HepG2 (cell line): Measurements from ENCODE around the gene SIK2. TPM values are rescaled to one million over a fixed set of nuclear protein-coding genes. Genes with fewer than 3 reads are reported as not detected.

ENCODE experiments used
- ARNT ChIP-seq: fragments of 450-650 bp; IDR thresholded peaks from 2 replicates; pipeline ENCODE4 v1.6.1; 2017
- ATF4 ChIP-seq, 2 experiments: fragments of 450-650 bp in 1 of 2; sonication (generic) in 1 of 2; formaldehyde crosslinking; IDR thresholded peaks; 2 replicates each; pipeline versions ENCODE4 v1.5.0 to v1.8.0; 2020 to 2022; ENCODE audit warnings: mild to moderate bottlenecking in 1 of 2, missing genetic modification reagents in 1 of 2
- BHLHE40 ChIP-seq: IDR thresholded peaks from 2 replicates; pipeline ENCODE4 v1.6.1; 2011; ENCODE audit warnings: low read length, improper control_type of control experiment
- ELF1 ChIP-seq: sonication (generic); formaldehyde crosslinking; IDR thresholded peaks from 2 replicates; pipeline ENCODE4 v1.4.0; 2020; ENCODE audit warnings: missing genetic modification reagents
- FIP1L1 ChIP-seq: fragments of 200-400 bp; formaldehyde crosslinking; IDR thresholded peaks from 2 replicates; pipeline ENCODE4 v1.6.1; 2018; ENCODE audit warnings: low read depth, mild to moderate bottlenecking, low read length, moderate library complexity, borderline replicate concordance; ENCODE audit not compliant: insufficient read depth
- HOXA5 ChIP-seq: sonication (generic); formaldehyde crosslinking; IDR thresholded peaks from 2 replicates; pipeline ENCODE4 v1.4.0; 2020; ENCODE audit warnings: missing genetic modification reagents
- KDM5B ChIP-seq: sonication (generic); formaldehyde crosslinking; IDR thresholded peaks from 2 replicates; pipeline ENCODE4 v1.4.0; 2020; ENCODE audit warnings: missing genetic modification reagents, mild to moderate bottlenecking, borderline replicate concordance
- MAF1 ChIP-seq: sonication (generic); formaldehyde crosslinking; IDR thresholded peaks from 2 replicates; pipeline ENCODE4 v1.5.0; 2020; ENCODE audit warnings: missing genetic modification reagents, borderline replicate concordance
- MEIS1 ChIP-seq: sonication (generic); formaldehyde crosslinking; IDR thresholded peaks from 2 replicates; pipeline ENCODE4 v1.9.0; 2021; ENCODE audit warnings: mild to moderate bottlenecking, missing genetic modification reagents, moderate library complexity, borderline replicate concordance
- MXD4 ChIP-seq: IDR thresholded peaks from 2 replicates; pipeline ENCODE4 v1.6.1; 2016; ENCODE audit warnings: mild to moderate bottlenecking, missing biosample characterization, missing genetic modification reagents
- NFYB ChIP-seq: sonication (generic); formaldehyde crosslinking; IDR thresholded peaks from 2 replicates; pipeline ENCODE4 v1.4.0; 2020; ENCODE audit warnings: missing genetic modification reagents
- NFYC ChIP-seq: IDR thresholded peaks from 2 replicates; pipeline ENCODE4 v1.6.1; 2016; ENCODE audit warnings: missing genetic modification reagents, missing compliant biosample characterization
- NR2F6 ChIP-seq, 2 experiments: IDR thresholded peaks; 2 replicates each; pipeline ENCODE4 v1.6.1; 2016; ENCODE audit warnings: antibody characterized with exemption in 1 of 2, mild to moderate bottlenecking in 1 of 2
- ONECUT2 ChIP-seq: sonication (generic); formaldehyde crosslinking; IDR thresholded peaks from 2 replicates; pipeline ENCODE4 v1.4.0; 2020; ENCODE audit warnings: missing genetic modification reagents
- RAD51 ChIP-seq: fragments of 450-650 bp; IDR thresholded peaks from 2 replicates; pipeline ENCODE4 v1.6.1; 2016; ENCODE audit warnings: borderline replicate concordance
- RBM39 ChIP-seq: fragments of 200-400 bp; formaldehyde crosslinking; IDR thresholded peaks from one replicate; pipeline ENCODE4 v1.6.1; 2018; ENCODE audit warnings: antibody characterized with exemption, mild to moderate bottlenecking, low read depth, low read length; ENCODE audit not compliant: poor library complexity, severe bottlenecking
- SRSF4 ChIP-seq: fragments of 200-400 bp; formaldehyde crosslinking; IDR thresholded peaks from one replicate; pipeline ENCODE4 v1.6.1; 2018; ENCODE audit warnings: mild to moderate bottlenecking, low read depth, low read length, moderate library complexity; ENCODE audit not compliant: poor library complexity, severe bottlenecking
- STAG1 ChIP-seq: sonication (generic); formaldehyde crosslinking; IDR thresholded peaks from 2 replicates; pipeline ENCODE4 v1.4.0; 2020; ENCODE audit warnings: missing genetic modification reagents
- SYNCRIP ChIP-seq: fragments of 200-400 bp; formaldehyde crosslinking; IDR thresholded peaks from 2 replicates; pipeline ENCODE4 v1.6.1; 2018; ENCODE audit warnings: mild to moderate bottlenecking, low read depth, low read length; ENCODE audit not compliant: insufficient read depth
- TEAD3 ChIP-seq: optimal IDR thresholded peaks from 2 replicates; pipeline ENCODE3; 2016; ENCODE audit warnings: borderline replicate concordance
- TEF ChIP-seq: sonication (generic); formaldehyde crosslinking; IDR thresholded peaks from 2 replicates; pipeline ENCODE4 v1.5.0; 2020; ENCODE audit warnings: missing genetic modification reagents
- U2AF2 ChIP-seq: fragments of 200-400 bp; formaldehyde crosslinking; IDR thresholded peaks from 2 replicates; pipeline ENCODE4 v1.6.1; 2017; ENCODE audit warnings: low read depth, mild to moderate bottlenecking, low read length
- ZNF207 ChIP-seq: fragments of 450-650 bp; IDR thresholded peaks from 2 replicates; pipeline ENCODE4 v1.6.1; 2016; ENCODE audit warnings: antibody characterized with exemption, borderline replicate concordance
- ZNF333 ChIP-seq: sonication (generic); formaldehyde crosslinking; IDR thresholded peaks from 2 replicates; pipeline ENCODE4 v1.4.0; 2020; ENCODE audit warnings: mild to moderate bottlenecking, missing genetic modification reagents, borderline replicate concordance
- ZNF337 ChIP-seq: sonication (generic); formaldehyde crosslinking; IDR thresholded peaks from 2 replicates; pipeline ENCODE4 v1.5.1; 2020; ENCODE audit warnings: missing genetic modification reagents, low read depth, mild to moderate bottlenecking, borderline replicate concordance
- ZNF430 ChIP-seq: sonication (generic); formaldehyde crosslinking; IDR thresholded peaks from 2 replicates; pipeline ENCODE4 v1.9.0; 2021; ENCODE audit warnings: mild to moderate bottlenecking, missing genetic modification reagents
- ZNF451 ChIP-seq: sonication (generic); formaldehyde crosslinking; IDR thresholded peaks from 2 replicates; pipeline ENCODE4 v1.5.0; 2020; ENCODE audit warnings: mild to moderate bottlenecking, missing genetic modification reagents
- ZNF709 ChIP-seq: sonication (generic); formaldehyde crosslinking; IDR thresholded peaks from 2 replicates; pipeline ENCODE4 v1.5.0; 2020; ENCODE audit warnings: mild to moderate bottlenecking, missing genetic modification reagents
- ZNF724P ChIP-seq: sonication (generic); formaldehyde crosslinking; IDR thresholded peaks from 2 replicates; pipeline ENCODE4 v1.8.0; 2022; ENCODE audit warnings: missing genetic modification reagents, borderline replicate concordance
- ZNF83 ChIP-seq: sonication (generic); formaldehyde crosslinking; IDR thresholded peaks from 2 replicates; pipeline ENCODE4 v1.4.0; 2020; ENCODE audit warnings: missing genetic modification reagents, mild to moderate bottlenecking, borderline replicate concordance
- polyA plus RNA-seq, 8 experiments: library from polyadenylated mRNA; depleted of rRNA in 3 of 8; stranded (reverse) in 7 of 8; unstranded in 1 of 8; fragments of >200 nt; fragmentation: Illumina TruSeq in 4 of 8; extraction: Trizol in 4 of 8; gene quantifications; 2 replicates each; pipeline versions ENCODE4 v1.2.1 to v1.2.3, GENCODE V29; 2011 to 2016; ENCODE audit warnings: low read depth in 4 of 8, missing spikeins in 1 of 8, mixed read lengths in 1 of 8; ENCODE audit not compliant: insufficient read depth in 1 of 8
- total RNA-seq, 5 experiments: library from RNA; depleted of rRNA; stranded (reverse); fragments of >200 nt; fragmentation: Illumina TruSeq; extraction: Trizol; gene quantifications; 2 replicates each; pipeline ENCODE4 v1.2.3, GENCODE V29; 2016; ENCODE audit warnings: low read depth in 1 of 5
- TF ChIP-seq, protein P1 (sequence below): sonication (generic); formaldehyde crosslinking; IDR thresholded peaks from 2 replicates; pipeline ENCODE4 v1.4.0; 2020; ENCODE audit warnings: mild to moderate bottlenecking, missing genetic modification reagents

SIK2 gene
- total and polyA plus RNA-seq, 2 of the 13 experiments (the other 11 are each of a cell fraction or from before 2014, with no cell fraction given) = 8.1 to 15.4 TPM

GRCh38 chr11:111779118-111779517 is 176.9 kb downstream of the SIK2 start (continued):
- TF ChIP-seq MXD4 (CRISPR knock-in tag) (no peak), ZNF333 (CRISPR knock-in tag) (no peak), TEAD3 (no peak), ZNF207 (no peak), ELF1 (no peak), NFYB (no peak), BHLHE40 (no peak), RAD51 (no peak), U2AF2 (no peak), HOXA5 (no peak), NR2F6 (IDR thresholded peaks at IDR 0.05) (no peak), NR2F6 (CRISPR knock-in tag; IDR thresholded peaks at IDR 0.05) (peak; percentile 58; the same call in 1 of the 2 replicates), SRSF4 (no peak), ZNF83 (CRISPR knock-in tag) (no peak), ZNF709 (CRISPR knock-in tag) (no peak), RBM39 (no peak), ARNT (no peak), MEIS1 (no peak), ATF4 (CRISPR knock-in tag; IDR thresholded peaks at IDR 0.05) (no peak), STAG1 (CRISPR knock-in tag) (no peak), TEF (CRISPR knock-in tag) (no peak), ZNF430 (CRISPR knock-in tag) (no peak), SYNCRIP (no peak), MAF1 (no peak), ZNF451 (CRISPR knock-in tag) (no peak), KDM5B (CRISPR knock-in tag) (no peak), NFYC (CRISPR knock-in tag) (no peak), ONECUT2 (no peak), FIP1L1 (no peak), ZNF724P (CRISPR knock-in tag) (no peak), ZNF337 (no peak)
- TF ChIP-seq, protein P1, sequence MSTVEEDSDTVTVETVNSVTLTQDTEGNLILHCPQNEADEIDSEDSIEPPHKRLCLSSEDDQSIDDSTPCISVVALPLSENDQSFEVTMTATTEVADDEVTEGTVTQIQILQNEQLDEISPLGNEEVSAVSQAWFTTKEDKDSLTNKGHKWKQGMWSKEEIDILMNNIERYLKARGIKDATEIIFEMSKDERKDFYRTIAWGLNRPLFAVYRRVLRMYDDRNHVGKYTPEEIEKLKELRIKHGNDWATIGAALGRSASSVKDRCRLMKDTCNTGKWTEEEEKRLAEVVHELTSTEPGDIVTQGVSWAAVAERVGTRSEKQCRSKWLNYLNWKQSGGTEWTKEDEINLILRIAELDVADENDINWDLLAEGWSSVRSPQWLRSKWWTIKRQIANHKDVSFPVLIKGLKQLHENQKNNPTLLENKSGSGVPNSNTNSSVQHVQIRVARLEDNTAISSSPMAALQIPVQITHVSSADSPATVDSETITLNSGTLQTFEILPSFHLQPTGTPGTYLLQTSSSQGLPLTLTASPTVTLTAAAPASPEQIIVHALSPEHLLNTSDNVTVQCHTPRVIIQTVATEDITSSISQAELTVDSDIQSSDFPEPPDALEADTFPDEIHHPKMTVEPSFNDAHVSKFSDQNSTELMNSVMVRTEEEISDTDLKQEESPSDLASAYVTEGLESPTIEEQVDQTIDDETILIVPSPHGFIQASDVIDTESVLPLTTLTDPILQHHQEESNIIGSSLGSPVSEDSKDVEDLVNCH = no peak
